Esophagus muscularis mucosa (tissue), 4 donors: ENCODE data around the gene PGA3. TPM values are rescaled to one million over a fixed set of nuclear protein-coding genes. Genes with fewer than 3 reads are reported as not detected.
"Not testable (repeated sequence)": the region's sequence is repeated elsewhere in the genome, so short reads cannot be mapped to it uniquely, and the experiment has no call there.

Experiments
- DNase-seq: peaks from one replicate; pipeline ENCODE4 v3.0.0-alpha.2; 2017; ENCODE audit errors: extremely low spot score
- H3K27ac ChIP-seq, 4 donors: fragments of 200-600 bp; sonication (generic); replicated peaks in 1 of 4; 1 replicate in 3 of 4; 2 replicates in 1 of 4; pipeline ENCODE4 v1.5.1; 2016 to 2019; ENCODE audit warnings: mild to moderate bottlenecking in 1 of 4
- H3K27me3 ChIP-seq, 4 donors: fragments of 200-600 bp; sonication (generic); one replicate each; pipeline versions ENCODE4 v1.5.1 to v1.6.0; 2016 to 2019
- H3K36me3 ChIP-seq, 4 donors: fragments of 200-600 bp; sonication (generic); one replicate each; pipeline ENCODE4 v1.5.1; 2016 to 2019
- H3K4me1 ChIP-seq, 4 donors: fragments of 200-600 bp; sonication (generic); one replicate each; pipeline ENCODE4 v1.5.1; 2016 to 2019
- H3K4me3 ChIP-seq, 4 donors: fragments of 200-600 bp; sonication (generic); 1 replicate in 2 of 4; 2 replicates in 2 of 4; pipeline ENCODE4 v1.5.1; 2016 to 2019; ENCODE audit warnings: mild to moderate bottlenecking in 4 of 4, moderate library complexity in 1 of 4
- H3K9me3 ChIP-seq, 4 donors: fragments of 200-600 bp; sonication (generic); 1 replicate in 3 of 4; 2 replicates in 1 of 4; pipeline ENCODE4 v1.5.1; 2016 to 2019
- EP300 ChIP-seq: sonication (generic); formaldehyde crosslinking; IDR thresholded peaks from one replicate; pipeline ENCODE4 v1.6.1; 2017; ENCODE audit warnings: antibody characterized with exemption
- POLR2A ChIP-seq: fragments of 450-650 bp; IDR thresholded peaks from one replicate; pipeline ENCODE4 v1.6.1; 2017; ENCODE audit warnings: antibody characterized with exemption, moderate library complexity, mild to moderate bottlenecking, low read depth
- POLR2AphosphoS5 ChIP-seq, 2 donors: sonication (generic); formaldehyde crosslinking; IDR thresholded peaks; one replicate each; pipeline ENCODE4 v1.6.1; 2017; ENCODE audit warnings: antibody characterized with exemption in 2 of 2
- WGBS: methylation state at CpG from one replicate; pipeline ENCODE4 v1.1.5; 2018; 5-methylcytosine and 5-hydroxymethylcytosine counted together
- intact Hi-C: fragments of 100-400 bp; cut with DNase I; formaldehyde crosslinking; loops from one replicate; pipeline ENCODE4 v1.15.1; 2023
- total RNA-seq, 4 donors: library from RNA; depleted of rRNA; stranded (reverse); fragments of >200 nt; gene quantifications; one replicate each; pipeline versions ENCODE4 v1.1.0 to v1.2.1, GENCODE V29; 2016
- TF ChIP-seq, protein P1 (sequence below), 3 experiments: fragments of 200-600 bp in 2 of 3; fragments of 450-650 bp in 1 of 3; sonication (generic) in 2 of 3; IDR thresholded peaks; one replicate each; pipeline ENCODE4 v1.5.1; 2017 to 2019; ENCODE audit warnings: antibody characterized with exemption in 3 of 3, mild to moderate bottlenecking in 2 of 3, moderate library complexity in 1 of 3

The PGA3 gene
- total RNA-seq, 4 donors from 2014 or later = 0.33 TPM; not detected in 3

DNA sequence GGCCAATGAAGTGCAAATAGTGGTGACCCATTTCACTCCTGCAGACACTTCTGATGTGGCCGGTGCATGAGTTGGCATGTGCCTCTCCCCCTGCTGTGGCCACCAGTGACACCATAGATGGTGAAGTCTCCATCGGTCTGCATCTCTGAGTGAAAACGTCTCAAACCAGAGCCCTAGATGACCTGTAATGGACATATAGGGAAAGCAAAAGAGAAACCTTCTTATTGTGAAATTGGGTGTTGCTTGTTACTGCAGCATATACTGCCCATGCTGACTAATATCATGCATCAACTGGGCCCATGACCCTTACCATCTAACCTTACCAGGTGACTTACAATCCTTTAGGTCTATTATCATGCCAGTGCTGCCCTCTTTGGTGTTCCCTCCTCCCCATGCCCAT, 30.4 kb upstream of the PGA3 start:
- DNase-seq = no peak
- WGBS = 89% methylated on average over 3 of the region's 3 CpGs

DNA sequence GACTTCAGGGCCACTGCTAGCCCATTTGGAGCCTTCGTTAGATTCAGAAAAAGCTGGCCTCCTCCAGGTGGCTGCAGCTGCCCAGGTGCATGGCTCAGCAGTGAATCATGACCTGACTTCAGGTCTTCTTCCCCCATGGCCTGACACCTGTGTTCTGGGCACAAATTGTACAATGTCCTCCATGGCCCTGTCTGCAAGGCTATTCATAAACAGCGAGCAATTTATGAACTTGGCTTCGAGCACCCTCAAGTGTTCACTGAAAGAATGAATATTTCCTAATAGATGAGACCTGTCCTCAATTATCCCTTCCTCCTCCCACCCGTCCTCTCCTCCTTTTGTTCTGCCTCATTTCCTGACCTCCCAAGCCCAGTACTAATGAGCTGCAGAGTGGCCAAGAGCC, 29.9 kb upstream of the PGA3 start:
- no peak for TF ChIP-seq EP300
- no peak for TF ChIP-seq POLR2A
- TF ChIP-seq POLR2AphosphoS5 (IDR thresholded peaks at IDR 0.05) = no peak
- TF ChIP-seq, protein P1, sequence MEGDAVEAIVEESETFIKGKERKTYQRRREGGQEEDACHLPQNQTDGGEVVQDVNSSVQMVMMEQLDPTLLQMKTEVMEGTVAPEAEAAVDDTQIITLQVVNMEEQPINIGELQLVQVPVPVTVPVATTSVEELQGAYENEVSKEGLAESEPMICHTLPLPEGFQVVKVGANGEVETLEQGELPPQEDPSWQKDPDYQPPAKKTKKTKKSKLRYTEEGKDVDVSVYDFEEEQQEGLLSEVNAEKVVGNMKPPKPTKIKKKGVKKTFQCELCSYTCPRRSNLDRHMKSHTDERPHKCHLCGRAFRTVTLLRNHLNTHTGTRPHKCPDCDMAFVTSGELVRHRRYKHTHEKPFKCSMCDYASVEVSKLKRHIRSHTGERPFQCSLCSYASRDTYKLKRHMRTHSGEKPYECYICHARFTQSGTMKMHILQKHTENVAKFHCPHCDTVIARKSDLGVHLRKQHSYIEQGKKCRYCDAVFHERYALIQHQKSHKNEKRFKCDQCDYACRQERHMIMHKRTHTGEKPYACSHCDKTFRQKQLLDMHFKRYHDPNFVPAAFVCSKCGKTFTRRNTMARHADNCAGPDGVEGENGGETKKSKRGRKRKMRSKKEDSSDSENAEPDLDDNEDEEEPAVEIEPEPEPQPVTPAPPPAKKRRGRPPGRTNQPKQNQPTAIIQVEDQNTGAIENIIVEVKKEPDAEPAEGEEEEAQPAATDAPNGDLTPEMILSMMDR (IDR thresholded peaks at IDR 0.05) = no peak
- DNase-seq = no peak
- Histone ChIP-seq H3K36me3 (no peaks in the 10 kb centered on the region), H3K9me3 (peaks cover 0 to 5% (median 0%) of the 10 kb centered on the region in 4 donors), H3K4me3 (no peak overlapping the region), H3K4me1 (no peaks in the 10 kb centered on the region), H3K27me3 (peaks cover 0 to 5% (median 0%) of the 10 kb centered on the region in 4 donors), H3K27ac (no peak overlapping the region)
- WGBS = 76% methylated on average over 4 of the region's 4 CpGs
- intact Hi-C loops = loop anchor here (5.0 kb wide), 1 partner anchor 51 kb away; no protein-coding TSS in a partner anchor

More for the DNA sequence above, 30.4 kb upstream of the PGA3 start:
- Histone ChIP-seq H3K4me3 (no peak overlapping the region), H3K4me1 (no peaks in the 10 kb centered on the region), H3K27ac (no peak overlapping the region), H3K36me3 (no peaks in the 10 kb centered on the region), H3K27me3 (peaks cover 0 to 5% (median 0%) of the 10 kb centered on the region in 4 donors), H3K9me3 (peaks cover 0 to 5% (median 0%) of the 10 kb centered on the region in 4 donors)
- intact Hi-C loops = loop anchor here (5.0 kb wide), 1 partner anchor 51 kb away; no protein-coding TSS in a partner anchor
- TF ChIP-seq POLR2AphosphoS5 (IDR thresholded peaks at IDR 0.05) = no peak
- TF ChIP-seq, protein P1 (IDR thresholded peaks at IDR 0.05) = no peak
- TF ChIP-seq EP300 = no peak
- TF ChIP-seq POLR2A = no peak

DNA sequence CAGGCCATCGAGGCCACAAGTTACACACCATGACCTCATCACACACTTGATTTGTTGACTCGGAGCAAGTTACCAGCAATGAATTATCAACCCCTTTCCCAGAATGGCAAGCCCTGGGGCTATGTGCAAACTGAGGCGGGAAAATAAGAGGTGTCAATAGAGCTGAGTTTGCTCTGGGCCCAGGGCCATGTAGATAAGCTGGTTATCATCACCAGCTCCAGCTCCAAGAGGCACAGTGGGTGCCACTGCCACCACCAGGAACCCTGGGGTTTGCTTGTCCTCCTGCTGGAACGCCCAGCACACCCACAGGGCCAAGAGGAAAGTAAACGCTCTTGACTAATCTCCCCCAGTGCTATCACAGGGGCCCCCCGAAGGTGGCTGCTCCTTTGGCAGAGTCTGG, 29.0 kb upstream of the PGA3 start:
- H3K27me3 ChIP-seq = peaks cover 0 to 5% (median 0%) of the 10 kb centered on the region in 4 donors
- H3K36me3 ChIP-seq = no peaks in the 10 kb centered on the region
- TF ChIP-seq EP300 (no peak), POLR2A (no peak), POLR2AphosphoS5 (IDR thresholded peaks at IDR 0.05) (no peak)
- H3K4me3 ChIP-seq = no peak overlapping the region
- H3K27ac ChIP-seq = no peak overlapping the region
- H3K4me1 ChIP-seq = no peaks in the 10 kb centered on the region
- WGBS = 86% methylated on average over 5 of the region's 6 CpGs
- H3K9me3 ChIP-seq = peaks cover 0 to 5% (median 0%) of the 10 kb centered on the region in 4 donors
- no peak for DNase-seq
- intact Hi-C loops = loop anchor here (5.0 kb wide), 1 partner anchor 52 kb away; no protein-coding TSS in a partner anchor

DNA sequence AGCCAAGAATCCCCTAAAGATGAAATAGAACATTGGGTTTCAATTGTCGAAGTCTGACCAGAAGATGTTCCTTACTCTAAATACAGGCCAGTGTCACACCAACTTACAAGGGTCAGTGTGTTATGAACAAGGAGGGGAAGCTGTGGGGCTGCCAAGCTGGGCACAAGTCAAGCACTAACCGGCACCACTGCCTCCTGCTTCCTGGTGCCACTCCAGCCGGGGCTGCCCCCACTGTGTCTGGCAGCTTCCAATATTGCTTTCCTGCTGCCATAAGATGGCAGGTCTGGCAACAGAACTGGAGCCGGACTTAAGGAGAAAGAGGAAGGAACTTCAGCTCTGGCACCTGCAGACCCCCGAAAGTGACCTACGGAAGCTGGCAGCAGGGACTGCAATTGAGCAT, 28.4 kb upstream of the PGA3 start:
- 75% methylated on average over 6 of the region's 6 CpGs for WGBS
- H3K4me3 ChIP-seq = no peak overlapping the region
- H3K4me1 ChIP-seq = no peaks in the 10 kb centered on the region
- no peak for TF ChIP-seq POLR2A
- TF ChIP-seq EP300 = no peak
- TF ChIP-seq, protein P1 (IDR thresholded peaks at IDR 0.05) = no peak
- TF ChIP-seq POLR2AphosphoS5 (IDR thresholded peaks at IDR 0.05) = no peak
- H3K36me3 ChIP-seq = no peaks in the 10 kb centered on the region
- no peak for DNase-seq
- intact Hi-C loops = loop anchor here (5.0 kb wide), 1 partner anchor 53 kb away; no protein-coding TSS in a partner anchor
- H3K9me3 ChIP-seq = peaks cover 0 to 5% (median 0%) of the 10 kb centered on the region in 4 donors
- H3K27me3 ChIP-seq = peaks cover 0 to 5% (median 0%) of the 10 kb centered on the region in 4 donors
- H3K27ac ChIP-seq = no peak overlapping the region

DNA sequence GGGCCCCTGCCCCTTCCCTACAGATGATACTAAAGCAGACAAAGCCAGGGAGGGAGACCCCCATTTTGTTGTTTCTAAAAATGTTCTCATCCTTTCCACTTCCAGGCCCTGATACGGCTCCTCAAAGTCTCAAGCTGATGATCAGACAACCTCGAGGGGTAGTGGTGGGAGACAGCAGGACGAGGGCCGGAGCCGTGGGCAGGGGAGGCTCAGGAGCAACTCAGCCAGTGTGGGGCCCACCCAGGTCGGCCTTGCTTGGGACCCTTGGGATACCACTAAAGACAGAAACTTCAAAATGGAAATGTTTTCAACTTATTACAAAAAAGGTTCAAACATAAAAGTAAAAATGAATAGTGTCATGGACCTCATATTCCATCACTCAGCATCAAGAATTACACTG, 26.9 kb upstream of the PGA3 start:
- peaks cover 0 to 5% (median 0%) of the 10 kb centered on the region in 4 donors for H3K9me3 ChIP-seq
- no peak overlapping the region for H3K4me3 ChIP-seq
- 53% methylated on average over 6 of the region's 6 CpGs for WGBS
- H3K27me3 ChIP-seq = peaks cover 0 to 5% (median 0%) of the 10 kb centered on the region in 4 donors
- intact Hi-C loops = no loop called here
- no peaks in the 10 kb centered on the region for H3K4me1 ChIP-seq
- DNase-seq = no peak
- no peak overlapping the region for H3K27ac ChIP-seq
- H3K36me3 ChIP-seq = no peaks in the 10 kb centered on the region
- TF ChIP-seq EP300 (no peak), POLR2A (no peak), POLR2AphosphoS5 (IDR thresholded peaks at IDR 0.05) (no peak)
- TF ChIP-seq, protein P1 (IDR thresholded peaks at IDR 0.05) = no peak

DNA sequence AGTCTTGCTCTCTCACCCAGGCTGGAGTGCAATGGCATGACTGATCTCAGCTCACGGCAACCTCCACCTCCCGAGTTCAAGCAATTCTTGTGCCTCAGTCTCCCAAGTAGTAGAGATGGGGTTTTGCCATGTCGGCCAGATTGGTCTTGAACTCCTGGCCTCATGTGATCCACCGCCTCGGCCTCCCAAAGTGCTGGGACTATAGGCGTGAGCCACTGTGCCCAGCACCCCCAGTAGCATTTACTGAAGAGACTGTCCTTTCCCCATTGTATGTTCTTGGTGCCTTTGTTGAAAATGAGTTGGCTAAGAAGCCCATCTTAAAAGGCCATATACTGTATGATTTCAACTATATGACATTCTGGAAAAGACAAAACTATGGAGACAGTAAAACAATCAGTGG, 23.1 kb upstream of the PGA3 start:
- H3K4me3 ChIP-seq, H3K9me3 ChIP-seq, H3K27me3 ChIP-seq, H3K36me3 ChIP-seq, intact Hi-C loops, DNase-seq, H3K4me1 ChIP-seq, H3K27ac ChIP-seq: not testable (repeated sequence)
- WGBS = 96% methylated on average over 4 of the region's 6 CpGs
